Pancreas (tissue), 10 donors: ENCODE results near the gene SLC24A3. TPM values are rescaled to one million over a fixed set of nuclear protein-coding genes. Genes with fewer than 3 reads are reported as not detected.
A peak's percentile ranks its signal among the peaks of the same experiment; 100 is the strongest.

Experiments
- ATAC-seq, 4 donors: fragments of 200-7000 bp; cut with Tn5 transposase; one replicate each; pipeline versions ENCODE4 v1.8.0 to v1.9.1; 2020; ENCODE audit warnings: mild to moderate bottlenecking in 4 of 4, moderate library complexity in 4 of 4
- DNase-seq, 6 donors: peaks; one replicate each; pipeline ENCODE4 v3.0.0-alpha.2; 2020
- FAIRE-seq: peaks from 2 replicates; lab custom pipeline; 2012; peaks lifted over from hg19 to GRCh38; lab: Jason Lieb, UNC
- H3K27ac ChIP-seq, 4 donors: fragments of 200-600 bp; sonication (generic); 1 replicate in 3 of 4; 2 replicates in 1 of 4; pipeline versions ENCODE4 v1.5.0 to v1.8.0; 2020
- H3K27me3 ChIP-seq, 4 donors: fragments of 200-600 bp; one replicate each; pipeline ENCODE4 v1.8.0; 2021
- H3K36me3 ChIP-seq, 3 donors: fragments of 200-600 bp; sonication (generic) in 1 of 3; one replicate each; pipeline versions ENCODE4 v1.5.0 to v1.8.0; 2020 to 2021
- H3K4me1 ChIP-seq, 3 donors: fragments of 200-600 bp; one replicate each; pipeline ENCODE4 v1.8.0; 2021
- H3K4me3 ChIP-seq, 4 donors: fragments of 200-600 bp; sonication (generic) in 2 of 4; one replicate each; pipeline versions ENCODE4 v1.5.0 to v1.8.0; 2020 to 2021
- H3K9me3 ChIP-seq, 4 donors: fragments of 200-600 bp; one replicate each; pipeline ENCODE4 v1.8.0; 2021
- WGBS, 2 donors: extraction: QIAGEN DNeasy Blood & Tissue Kit; methylation state at CpG; one replicate each; pipeline ENCODE4 v1.1.7; 2013; 5-methylcytosine and 5-hydroxymethylcytosine counted together
- intact Hi-C, 3 donors: fragments of 100-400 bp; cut with DNase I; formaldehyde crosslinking; loops; one replicate each; pipeline versions ENCODE4 v1.11.1 to v1.14.2; 2022
- polyA plus RNA-seq, 2 donors: library from polyadenylated mRNA; stranded (reverse); fragments of 200-250 nt; gene quantifications; one replicate each; pipeline ENCODE4 v1.2.3, GENCODE V29; 2013
- total RNA-seq, 6 donors: library from RNA; stranded (reverse); fragmentation: NEBNext Ultra II Directional in 4 of 6; extraction: Animal tissue kit (Norgen Biotek cat#: 25700) in 4 of 6; gene quantifications; one replicate each; pipeline versions ENCODE4 v1.2.1 to v1.2.4, GENCODE V29; 2021 to 2023
- TF ChIP-seq, protein P1 (sequence below), 4 donors: fragments of 200-600 bp; sonication (generic) in 3 of 4; IDR thresholded peaks; one replicate each; pipeline versions ENCODE4 v1.5.0 to v1.8.0; 2021; ENCODE audit warnings: antibody characterized with exemption in 4 of 4
- donor health status: healthy with polysubstance abuse.
- donor health status: DM: no; HTN: no; CAD: no; lungs with moderate emphysema.
- donor health status: DM: no; HTN: no; CAD: no.
- donor health status: control.
- donor health status: control.
- donor health status: Bipolar disorder and iron deficiency.
- donor health status: DM: yes; HTN: yes; CAD: no.
- donor health status: DM: no; HTN: no; CAD: no.
- donor health status: DM: no; HTN: no; CAD: no.
- donor health status: DM: yes; HTN: yes; CAD: no.

Gene SLC24A3
- total and polyA plus RNA-seq, 8 donors, result 0.28 to 0.87 (median 0.49) TPM

DNA sequence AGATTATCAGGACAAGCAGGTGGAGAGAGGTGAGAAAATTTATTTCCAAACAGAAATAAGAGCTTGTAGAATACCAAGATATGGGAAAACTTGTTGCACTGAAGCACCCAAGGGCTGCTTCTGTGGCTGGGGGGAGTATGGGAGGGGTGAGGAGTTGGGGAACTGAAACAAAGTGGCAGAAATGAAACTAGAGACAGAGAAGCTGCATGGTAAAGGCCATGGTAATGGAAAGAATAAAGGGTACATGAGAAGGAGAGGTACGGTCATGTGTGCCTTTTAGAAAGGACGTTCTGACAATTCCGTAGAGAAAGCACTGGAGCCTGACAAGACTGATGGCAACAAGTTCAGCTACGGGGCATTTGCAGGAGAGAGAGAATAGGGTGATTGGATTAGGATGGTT is 494.0 kb downstream of the SLC24A3 start:
- peak in 2 of 4 donors; percentile 34 to 65 for ATAC-seq
- no peak for DNase-seq
- no peaks in the 10 kb centered on the region for H3K9me3 ChIP-seq
- no peaks in the 10 kb centered on the region for H3K4me1 ChIP-seq
- no peak for FAIRE-seq
- H3K27ac ChIP-seq, result no peak overlapping the region
- TF ChIP-seq, protein P1, sequence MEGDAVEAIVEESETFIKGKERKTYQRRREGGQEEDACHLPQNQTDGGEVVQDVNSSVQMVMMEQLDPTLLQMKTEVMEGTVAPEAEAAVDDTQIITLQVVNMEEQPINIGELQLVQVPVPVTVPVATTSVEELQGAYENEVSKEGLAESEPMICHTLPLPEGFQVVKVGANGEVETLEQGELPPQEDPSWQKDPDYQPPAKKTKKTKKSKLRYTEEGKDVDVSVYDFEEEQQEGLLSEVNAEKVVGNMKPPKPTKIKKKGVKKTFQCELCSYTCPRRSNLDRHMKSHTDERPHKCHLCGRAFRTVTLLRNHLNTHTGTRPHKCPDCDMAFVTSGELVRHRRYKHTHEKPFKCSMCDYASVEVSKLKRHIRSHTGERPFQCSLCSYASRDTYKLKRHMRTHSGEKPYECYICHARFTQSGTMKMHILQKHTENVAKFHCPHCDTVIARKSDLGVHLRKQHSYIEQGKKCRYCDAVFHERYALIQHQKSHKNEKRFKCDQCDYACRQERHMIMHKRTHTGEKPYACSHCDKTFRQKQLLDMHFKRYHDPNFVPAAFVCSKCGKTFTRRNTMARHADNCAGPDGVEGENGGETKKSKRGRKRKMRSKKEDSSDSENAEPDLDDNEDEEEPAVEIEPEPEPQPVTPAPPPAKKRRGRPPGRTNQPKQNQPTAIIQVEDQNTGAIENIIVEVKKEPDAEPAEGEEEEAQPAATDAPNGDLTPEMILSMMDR (IDR thresholded peaks at IDR 0.05), result no peak
- H3K27me3 ChIP-seq, result no peaks in the 10 kb centered on the region
- intact Hi-C loops, result no loop called here
- no peaks in the 10 kb centered on the region for H3K36me3 ChIP-seq
- no peak overlapping the region for H3K4me3 ChIP-seq
- WGBS, 2 donors, result 73 to 77% methylated on average over 4 of the region's 4 CpGs

DNA sequence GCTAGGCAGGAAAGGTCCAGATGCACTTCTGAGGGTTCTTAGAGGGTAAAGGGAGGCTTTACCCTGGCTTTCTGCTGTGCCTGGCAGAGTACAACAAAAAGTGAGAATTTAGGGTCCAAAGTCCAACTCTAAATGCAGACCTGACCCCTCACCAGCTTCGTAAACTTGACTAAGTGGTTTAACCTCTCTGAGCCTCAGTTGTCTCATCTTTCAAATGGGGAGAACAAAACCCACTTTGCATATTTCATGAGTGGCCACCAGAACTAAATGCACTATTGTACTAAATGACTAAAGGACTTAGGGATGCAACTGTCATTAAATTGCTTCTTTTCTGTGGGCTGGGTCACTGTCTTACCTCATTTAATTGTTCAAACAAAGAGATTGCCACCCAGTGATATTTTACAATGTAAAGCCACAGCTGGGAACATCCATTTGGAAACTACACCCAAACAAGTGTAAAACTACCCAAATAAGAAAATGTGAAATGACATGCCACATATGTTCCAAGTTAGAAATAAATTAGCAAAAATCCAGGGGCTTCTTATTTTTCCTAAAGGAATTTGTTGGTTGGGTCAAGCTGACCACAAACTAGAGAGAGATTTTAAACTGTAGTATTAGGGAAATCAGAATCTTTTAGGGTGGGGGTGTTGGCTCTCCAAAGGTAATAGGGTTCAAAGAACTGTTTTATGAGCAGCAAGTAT is 497.3 kb downstream of the SLC24A3 start:
- TF ChIP-seq, protein P1 (IDR thresholded peaks at IDR 0.05), result no peak
- intact Hi-C loops, result no loop called here
- ATAC-seq (no peak), DNase-seq (no peak), FAIRE-seq (no peak)
- no peaks in the 10 kb centered on the region for H3K4me1 ChIP-seq
- WGBS, 2 donors, result 52 to 68% methylated on average over 1 of the region's 1 CpG
- no peak overlapping the region for H3K4me3 ChIP-seq
- no peaks in the 10 kb centered on the region for H3K36me3 ChIP-seq
- H3K27me3 ChIP-seq, result no peaks in the 10 kb centered on the region
- H3K27ac ChIP-seq, result no peak overlapping the region
- H3K9me3 ChIP-seq, result no peaks in the 10 kb centered on the region

DNA sequence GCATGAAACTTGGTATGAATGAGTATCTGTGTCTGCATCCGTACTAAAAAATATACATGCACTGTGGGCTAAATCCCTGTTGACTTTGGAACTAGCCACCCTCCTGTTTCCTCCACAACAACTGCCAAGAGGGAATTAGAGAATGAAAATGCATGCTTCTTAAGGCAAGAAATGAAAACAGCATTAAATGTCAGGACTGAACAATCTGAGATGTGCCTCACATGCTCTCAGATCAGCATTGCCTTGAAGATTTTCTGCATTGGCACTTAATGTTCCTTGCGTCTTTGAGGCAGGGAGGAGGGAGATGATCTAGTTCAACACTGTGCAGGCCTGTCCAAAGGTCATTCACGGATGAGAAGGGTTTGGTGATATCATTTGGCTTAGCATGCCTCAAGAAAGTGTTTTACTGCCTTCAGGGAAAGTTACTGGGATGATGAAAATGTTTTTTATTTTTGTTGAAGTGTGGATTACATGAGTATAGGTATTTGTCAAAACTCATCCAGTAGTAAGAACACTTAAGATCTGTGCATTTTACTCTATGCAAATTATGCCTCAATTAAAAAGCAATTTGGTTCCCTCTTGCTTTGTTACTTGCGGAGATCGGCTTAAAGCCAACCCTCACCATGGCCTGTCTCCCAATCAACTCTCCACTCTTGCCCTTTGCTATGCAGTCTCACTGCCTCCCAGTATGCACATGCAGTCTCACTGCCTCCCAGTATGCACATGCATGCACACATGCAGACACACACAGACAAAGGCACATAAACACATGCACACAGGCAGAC is 498.1 kb downstream of the SLC24A3 start:
- 64 to 65% methylated on average over 5 of the region's 5 CpGs for WGBS, 2 donors
- H3K4me3 ChIP-seq, result no peak overlapping the region
- TF ChIP-seq, protein P1 (IDR thresholded peaks at IDR 0.05), result no peak
- DNase-seq, result no peak
- no peak for ATAC-seq
- no peaks in the 10 kb centered on the region for H3K36me3 ChIP-seq
- FAIRE-seq, result no peak
- H3K27ac ChIP-seq, result no peak overlapping the region
- no peaks in the 10 kb centered on the region for H3K9me3 ChIP-seq
- H3K4me1 ChIP-seq, result no peaks in the 10 kb centered on the region
- no peaks in the 10 kb centered on the region for H3K27me3 ChIP-seq
- intact Hi-C loops, result no loop called here

- 76 to 87% methylated on average over 11 of the region's 11 CpGs for WGBS, 2 donors
- FAIRE-seq (no peak), DNase-seq (no peak), ATAC-seq (no peak)
- no peaks in the 10 kb centered on the region for H3K4me1 ChIP-seq
- TF ChIP-seq, protein P1 (IDR thresholded peaks at IDR 0.05), result no peak
- no peaks in the 10 kb centered on the region for H3K9me3 ChIP-seq
- no peaks in the 10 kb centered on the region for H3K27me3 ChIP-seq
- intact Hi-C loops, result no loop called here
- no peak overlapping the region for H3K27ac ChIP-seq
- no peak overlapping the region for H3K4me3 ChIP-seq
- H3K36me3 ChIP-seq, result no peaks in the 10 kb centered on the region
Observed at GRCh38 chr20:19711126-19711525, 498.7 kb downstream of the SLC24A3 start.
